ENCODE results near the gene NR1D1.
"Not testable (repeated sequence)": the region's sequence is repeated elsewhere in the genome, so short reads cannot be mapped to it uniquely, and the experiment has no call there.

Gene NR1D1

GRCh38 chr17:40100419-40100668, at the start of gene NR1D1:
Gene NR1D1 (minus strand): TSS chr17:40100589. CDS start chr17:40100094, 495 bp downstream.
- no peak for DNase-seq (ENCODE audit: low read depth in 2 of 2)

- no peak for DNase-seq (ENCODE audit: low read depth in 2 of 2)
Measured at GRCh38 chr17:40148527-40148926, 48.1 kb upstream of the NR1D1 start.

- DNase-seq (ENCODE audit: low read depth in 2 of 2), result no peak
Measured at GRCh38 chr17:40145476-40145875, 45.1 kb upstream of the NR1D1 start.

GRCh38 chr17:40143166-40143565, 42.8 kb upstream of the NR1D1 start:
- not testable (repeated sequence) for DNase-seq (ENCODE audit: low read depth in 2 of 2)

- DNase-seq (ENCODE audit: low read depth in 2 of 2), result no peak
Measured at GRCh38 chr17:40139566-40140058, 39.2 kb upstream of the NR1D1 start.

- no peak for DNase-seq (ENCODE audit: low read depth in 2 of 2)
Measured at GRCh38 chr17:40135817-40136216, 35.4 kb upstream of the NR1D1 start.

- no peak for DNase-seq (ENCODE audit: low read depth in 2 of 2)
Measured at GRCh38 chr17:40134184-40134583, 33.8 kb upstream of the NR1D1 start.

- no peak for DNase-seq (ENCODE audit: low read depth in 2 of 2)
Measured at GRCh38 chr17:40130352-40131042, 30.1 kb upstream of the NR1D1 start.

GRCh38 chr17:40129498-40129897, 29.1 kb upstream of the NR1D1 start:
- DNase-seq (ENCODE audit: low read depth in 2 of 2), result no peak

GRCh38 chr17:40124279-40125141, 24.1 kb upstream of the NR1D1 start:
- no peak for DNase-seq (ENCODE audit: low read depth in 2 of 2)

- no peak for DNase-seq (ENCODE audit: low read depth in 2 of 2)
Measured at GRCh38 chr17:40123811-40124114, 23.4 kb upstream of the NR1D1 start.

GRCh38 chr17:40122999-40123810, 22.8 kb upstream of the NR1D1 start:
- no peak for DNase-seq (ENCODE audit: low read depth in 2 of 2)

GRCh38 chr17:40122136-40122998, 22.0 kb upstream of the NR1D1 start:
- no peak for DNase-seq (ENCODE audit: low read depth in 2 of 2)

GRCh38 chr17:40121181-40122135, 21.1 kb upstream of the NR1D1 start, which contains the start of gene MSL1:
Gene MSL1 (plus strand): TSS chr17:40121971. CDS start chr17:40122613, 642 bp downstream.
- peak in 1 of 2 experiments; percentile 66 for DNase-seq (ENCODE audit: low read depth in 2 of 2)

- no peak for DNase-seq (ENCODE audit: low read depth in 2 of 2)
Measured at GRCh38 chr17:40115101-40115436, 14.7 kb upstream of the NR1D1 start.

GRCh38 chr17:40113907-40114245, 13.5 kb upstream of the NR1D1 start:
- DNase-seq (ENCODE audit: low read depth in 2 of 2), result peak in 1 of 2 experiments; percentile 56

GRCh38 chr17:40113110-40113906, 12.9 kb upstream of the NR1D1 start:
- DNase-seq (ENCODE audit: low read depth in 2 of 2), result peak; percentile 92 to 93

GRCh38 chr17:40112718-40113109, 12.3 kb upstream of the NR1D1 start:
- no peak for DNase-seq (ENCODE audit: low read depth in 2 of 2)

GRCh38 chr17:40112191-40112711, 11.9 kb upstream of the NR1D1 start:
- no peak for DNase-seq (ENCODE audit: low read depth in 2 of 2)
